CD4-positive, alpha-beta T cell (primary cell): Measurements from ENCODE around the gene C10orf120. TPM values are rescaled to one million over a fixed set of nuclear protein-coding genes. Genes with fewer than 3 reads are reported as not detected.

Experiments used
- ATAC-seq: fragments of 200-7000 bp; cut with Tn5 transposase; one replicate; pipeline ENCODE4 v1.10.0; 2022; ENCODE audit warnings: mild to moderate bottlenecking; ENCODE audit not compliant: poor library complexity
- CTCF ChIA-PET: fragments of 350-600 bp; sonication (Branson Sonifier 250); formaldehyde crosslinking; loops from one replicate; lab custom pipeline; 2021; ENCODE audit warnings: antibody characterized with exemption, inconsistent platforms; lab: Charles Lee
- POLR2A ChIA-PET: fragments of 350-600 bp; sonication (Branson Sonifier 250); formaldehyde crosslinking; loops from one replicate; lab custom pipeline; 2021; ENCODE audit warnings: antibody characterized with exemption, inconsistent platforms; lab: Charles Lee
- DNase-seq, 14 experiments: peaks; one replicate each; pipeline ENCODE4 v3.0.0-alpha.2; 2013 to 2020; ENCODE audit warnings: mixed read lengths in 2 of 14
- H3K27ac ChIP-seq, 2 donors: one replicate each; pipeline versions ENCODE4 v1.5.1 to v1.7.0; 2013; ENCODE audit warnings: low read length in 2 of 2, low read depth in 1 of 2, mild to moderate bottlenecking in 1 of 2
- H3K27me3 ChIP-seq, 2 experiments: 1 replicate in 1 of 2; 2 replicates in 1 of 2; pipeline versions ENCODE4 v1.6.1 to v1.7.0; 2013; ENCODE audit warnings: low read length in 2 of 2, control low read depth in 1 of 2, mild to moderate bottlenecking in 1 of 2, moderate library complexity in 1 of 2; ENCODE audit not compliant: insufficient read depth in 2 of 2, control insufficient read depth in 1 of 2
- H3K36me3 ChIP-seq: one replicate; pipeline ENCODE4 v1.6.1; 2013; ENCODE audit warnings: low read length, control low read depth; ENCODE audit not compliant: insufficient read depth
- H3K4me1 ChIP-seq: one replicate; pipeline ENCODE4 v1.6.1; 2013; ENCODE audit warnings: low read length, control low read depth; ENCODE audit not compliant: insufficient read depth
- H3K4me3 ChIP-seq: one replicate; pipeline ENCODE4 v1.5.1; 2013; ENCODE audit warnings: mild to moderate bottlenecking, low read length, moderate library complexity
- H3K9me3 ChIP-seq, 2 experiments: 1 replicate in 1 of 2; 2 replicates in 1 of 2; pipeline versions ENCODE4 v1.6.1 to v1.7.0; 2013; ENCODE audit warnings: low read length in 2 of 2, mild to moderate bottlenecking in 2 of 2, control low read depth in 1 of 2, moderate library complexity in 1 of 2; ENCODE audit not compliant: control insufficient read depth in 1 of 2, insufficient read depth in 1 of 2
- H3K27ac Mint-ChIP-seq: one replicate; pipeline ENCODE4 v1.8.0; 2020; ENCODE audit warnings: mixed read lengths
- H3K27me3 Mint-ChIP-seq: one replicate; pipeline ENCODE4 v1.8.0; 2021; ENCODE audit warnings: mixed read lengths
- H3K36me3 Mint-ChIP-seq: one replicate; pipeline ENCODE4 v1.8.0; 2021; ENCODE audit warnings: low read depth, mixed read lengths
- H3K4me1 Mint-ChIP-seq: one replicate; pipeline ENCODE4 v1.8.0; 2021; ENCODE audit warnings: low read depth, mixed read lengths
- H3K4me3 Mint-ChIP-seq: one replicate; pipeline ENCODE4 v1.8.0; 2020; ENCODE audit warnings: mild to moderate bottlenecking, mixed read lengths
- H3K9me3 Mint-ChIP-seq: one replicate; pipeline ENCODE4 v1.8.0; 2020; ENCODE audit warnings: mixed read lengths
- intact Hi-C, 2 experiments: fragments of 100-400 bp; cut with DNase I in 1 of 2; cut with micrococcal nuclease in 1 of 2; formaldehyde crosslinking; loops; one replicate each; pipeline versions ENCODE4 v1.15.1 to v1.9.0; 2023 to 2025; cut with DNase I, micrococcal nuclease
- total RNA-seq, 174 experiments: library from RNA in 2 of 174; stranded (reverse) in 2 of 174; gene quantifications; one replicate each; pipeline ENCODE4 v1.2.3 and lab custom pipeline; 2021 to 2026
- TF ChIP-seq, protein P1 (sequence below): fragments of 200-600 bp; IDR thresholded peaks from one replicate; pipeline ENCODE4 v1.8.0; 2022; ENCODE audit warnings: antibody characterized with exemption, mild to moderate bottlenecking

Gene C10orf120
- total RNA-seq, 2 experiments from 2014 or later, result not detected

DNA sequence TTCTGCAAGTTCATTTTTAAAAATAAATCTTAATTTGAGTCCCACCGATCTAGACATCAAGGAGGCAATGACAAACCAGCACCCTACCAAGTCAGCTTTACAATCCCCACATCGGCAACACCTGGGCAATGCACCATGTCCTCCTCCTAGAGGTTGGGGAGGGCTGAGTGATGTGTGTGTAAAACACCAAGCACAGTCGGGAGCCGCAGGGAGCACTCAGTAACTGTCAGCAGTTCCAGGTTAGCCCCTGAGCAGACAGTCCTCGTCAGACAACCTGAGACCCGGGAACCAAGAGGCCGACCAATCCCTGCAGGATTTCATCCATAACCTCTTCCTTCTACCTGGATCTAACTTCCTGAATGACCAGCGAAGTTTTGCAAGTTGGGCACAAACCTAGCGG, 15.9 kb upstream of the C10orf120 start:
- POLR2A ChIA-PET, result no interaction called here
- no peaks in the 10 kb centered on the region for H3K4me1 Mint-ChIP-seq
- intact Hi-C loops, result no loop called here
- Histone ChIP-seq H3K36me3 (no peaks in the 10 kb centered on the region), H3K9me3 (no peaks in the 10 kb centered on the region), H3K4me1 (no peaks in the 10 kb centered on the region), H3K27me3 (peaks cover 3 to 14% of the 10 kb centered on the region in 2 experiments), H3K4me3 (no peak overlapping the region), H3K27ac (no peak overlapping the region)
- H3K27me3 Mint-ChIP-seq, result peaks cover 45% of the 10 kb centered on the region
- TF ChIP-seq, protein P1, sequence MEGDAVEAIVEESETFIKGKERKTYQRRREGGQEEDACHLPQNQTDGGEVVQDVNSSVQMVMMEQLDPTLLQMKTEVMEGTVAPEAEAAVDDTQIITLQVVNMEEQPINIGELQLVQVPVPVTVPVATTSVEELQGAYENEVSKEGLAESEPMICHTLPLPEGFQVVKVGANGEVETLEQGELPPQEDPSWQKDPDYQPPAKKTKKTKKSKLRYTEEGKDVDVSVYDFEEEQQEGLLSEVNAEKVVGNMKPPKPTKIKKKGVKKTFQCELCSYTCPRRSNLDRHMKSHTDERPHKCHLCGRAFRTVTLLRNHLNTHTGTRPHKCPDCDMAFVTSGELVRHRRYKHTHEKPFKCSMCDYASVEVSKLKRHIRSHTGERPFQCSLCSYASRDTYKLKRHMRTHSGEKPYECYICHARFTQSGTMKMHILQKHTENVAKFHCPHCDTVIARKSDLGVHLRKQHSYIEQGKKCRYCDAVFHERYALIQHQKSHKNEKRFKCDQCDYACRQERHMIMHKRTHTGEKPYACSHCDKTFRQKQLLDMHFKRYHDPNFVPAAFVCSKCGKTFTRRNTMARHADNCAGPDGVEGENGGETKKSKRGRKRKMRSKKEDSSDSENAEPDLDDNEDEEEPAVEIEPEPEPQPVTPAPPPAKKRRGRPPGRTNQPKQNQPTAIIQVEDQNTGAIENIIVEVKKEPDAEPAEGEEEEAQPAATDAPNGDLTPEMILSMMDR, result no peak
- DNase-seq (no peak), ATAC-seq (no peak)
- H3K27ac Mint-ChIP-seq, result no peak overlapping the region
- no peak overlapping the region for H3K4me3 Mint-ChIP-seq
- no peaks in the 10 kb centered on the region for H3K36me3 Mint-ChIP-seq
- CTCF ChIA-PET, result no interaction called here
- no peaks in the 10 kb centered on the region for H3K9me3 Mint-ChIP-seq

DNA sequence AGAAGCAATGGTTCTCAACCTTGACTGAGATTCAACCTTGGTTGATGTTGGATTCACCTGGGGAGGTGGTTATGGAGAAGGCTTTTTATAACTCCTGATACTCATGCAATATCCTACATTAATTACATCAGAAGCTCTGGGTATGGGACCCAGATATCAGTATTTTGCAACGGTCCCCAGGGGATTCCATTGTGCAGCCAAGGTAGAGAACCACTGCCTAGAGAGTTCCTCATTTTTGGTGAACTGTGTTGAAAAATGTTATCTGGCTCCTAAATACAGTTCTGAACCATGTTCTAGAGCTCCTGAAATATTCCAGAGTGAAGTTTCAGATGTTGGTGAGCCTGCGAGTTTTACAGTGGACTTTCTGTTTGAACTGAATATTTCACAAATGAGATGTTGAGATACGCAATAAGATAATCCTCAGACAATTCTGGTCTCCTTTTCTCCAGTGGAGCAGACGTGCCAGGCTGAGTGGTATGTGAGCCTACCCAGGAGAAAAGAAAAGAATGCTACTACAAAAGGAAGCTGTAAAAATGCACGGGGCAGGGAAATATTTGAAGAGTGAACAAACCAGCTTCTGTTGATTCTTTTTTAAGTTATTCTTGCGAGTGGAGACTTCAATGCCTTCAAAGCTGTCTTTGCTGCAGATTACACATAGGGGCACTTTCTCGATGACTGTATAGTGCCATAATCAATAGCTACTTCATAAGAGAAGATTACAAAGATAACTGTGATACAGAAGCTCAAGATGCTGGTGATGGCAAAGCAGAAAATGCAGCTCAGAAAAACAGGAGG, 13.6 kb upstream of the C10orf120 start:
- ATAC-seq (no peak), DNase-seq (no peak)
- H3K36me3 ChIP-seq, result no peaks in the 10 kb centered on the region
- ChIA-PET POLR2A (no interaction called here), CTCF (no interaction called here)
- TF ChIP-seq, protein P1, result no peak
- no peaks in the 10 kb centered on the region for H3K4me1 Mint-ChIP-seq
- H3K4me3 ChIP-seq, result no peak overlapping the region
- no peaks in the 10 kb centered on the region for H3K4me1 ChIP-seq
- no peak overlapping the region for H3K27ac Mint-ChIP-seq
- H3K9me3 Mint-ChIP-seq, result no peaks in the 10 kb centered on the region
- H3K4me3 Mint-ChIP-seq, result no peak overlapping the region
- H3K27me3 Mint-ChIP-seq, result peaks cover 46% of the 10 kb centered on the region
- H3K9me3 ChIP-seq, result no peaks in the 10 kb centered on the region
- no peaks in the 10 kb centered on the region for H3K36me3 Mint-ChIP-seq
- no peak overlapping the region for H3K27ac ChIP-seq
- peaks cover 3 to 14% of the 10 kb centered on the region in 2 experiments for H3K27me3 ChIP-seq
- intact Hi-C loops, result no loop called here

DNA sequence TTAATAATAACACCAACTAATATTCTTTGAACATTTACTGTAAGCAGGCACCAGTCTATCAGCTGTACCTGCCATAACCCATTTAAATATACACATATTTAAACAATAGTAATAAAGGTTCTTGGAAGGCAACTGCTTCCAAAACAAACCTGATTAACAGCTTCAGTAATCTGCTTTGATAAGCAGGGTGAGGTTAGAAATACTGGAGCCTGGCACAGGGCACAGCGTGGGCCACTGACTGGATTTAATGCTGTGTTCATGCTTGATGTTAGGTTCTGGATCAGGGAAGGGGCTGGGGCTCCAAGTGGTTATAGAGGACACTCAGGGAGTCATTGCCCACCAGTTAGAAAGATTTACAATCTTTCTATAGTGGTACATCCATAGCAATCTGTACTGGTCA, 10.9 kb upstream of the C10orf120 start:
- Histone ChIP-seq H3K9me3 (no peaks in the 10 kb centered on the region), H3K4me1 (peaks cover 9% of the 10 kb centered on the region), H3K36me3 (no peaks in the 10 kb centered on the region), H3K27ac (no peak overlapping the region), H3K27me3 (peaks cover 0 to 11% of the 10 kb centered on the region in 2 experiments), H3K4me3 (no peak overlapping the region)
- intact Hi-C loops, result no loop called here
- ATAC-seq, result no peak
- DNase-seq, result no peak
- Mint-ChIP-seq H3K4me3 (no peak overlapping the region), H3K9me3 (no peaks in the 10 kb centered on the region), H3K27me3 (peaks cover 27% of the 10 kb centered on the region), H3K36me3 (no peaks in the 10 kb centered on the region), H3K27ac (no peak overlapping the region), H3K4me1 (peaks cover 7% of the 10 kb centered on the region)
- TF ChIP-seq, protein P1, result no peak
- ChIA-PET CTCF (no interaction called here), POLR2A (no interaction called here)
